Osteocyte (in vitro differentiated cells): Measurements from ENCODE around the gene SNRPB2. TPM values are rescaled to one million over a fixed set of nuclear protein-coding genes. Genes with fewer than 3 reads are reported as not detected.

ENCODE experiments used
- DNase-seq: peaks from one replicate; pipeline ENCODE4 v3.0.0; 2021; ENCODE audit warnings: mixed read lengths; ENCODE audit not compliant: unreplicated experiment; ENCODE audit errors: extremely low spot score
- H3K27ac Mint-ChIP-seq: one replicate; pipeline ENCODE4 v1.8.0; 2021; ENCODE audit warnings: mild to moderate bottlenecking, mixed read lengths; ENCODE audit not compliant: unreplicated experiment
- H3K27me3 Mint-ChIP-seq: one replicate; pipeline ENCODE4 v1.8.0; 2021; ENCODE audit warnings: mixed read lengths; ENCODE audit not compliant: unreplicated experiment
- H3K36me3 Mint-ChIP-seq: one replicate; pipeline ENCODE4 v1.8.0; 2021; ENCODE audit warnings: mixed read lengths; ENCODE audit not compliant: unreplicated experiment
- H3K4me1 Mint-ChIP-seq: one replicate; pipeline ENCODE4 v1.8.0; 2021; ENCODE audit warnings: mixed read lengths; ENCODE audit not compliant: unreplicated experiment
- H3K4me3 Mint-ChIP-seq: one replicate; pipeline ENCODE4 v1.8.0; 2021; ENCODE audit warnings: mild to moderate bottlenecking, moderate library complexity, mixed read lengths; ENCODE audit not compliant: unreplicated experiment
- H3K9me3 Mint-ChIP-seq: one replicate; pipeline ENCODE4 v1.8.0; 2021; ENCODE audit warnings: mixed read lengths; ENCODE audit not compliant: unreplicated experiment
- CTCF ChIP-seq: fragments of 200-600 bp; sonication (generic); IDR thresholded peaks from 2 replicates; pipeline ENCODE4 v1.5.0; 2021; ENCODE audit warnings: antibody characterized with exemption, mild to moderate bottlenecking, moderate library complexity
- total RNA-seq: library from RNA; stranded (reverse); gene quantifications from 2 replicates; pipeline ENCODE4 v1.2.1, GENCODE V29; 2021

The SNRPB2 gene
- total RNA-seq, 1 donor from 2014 or later, result 57.6 TPM

DNA sequence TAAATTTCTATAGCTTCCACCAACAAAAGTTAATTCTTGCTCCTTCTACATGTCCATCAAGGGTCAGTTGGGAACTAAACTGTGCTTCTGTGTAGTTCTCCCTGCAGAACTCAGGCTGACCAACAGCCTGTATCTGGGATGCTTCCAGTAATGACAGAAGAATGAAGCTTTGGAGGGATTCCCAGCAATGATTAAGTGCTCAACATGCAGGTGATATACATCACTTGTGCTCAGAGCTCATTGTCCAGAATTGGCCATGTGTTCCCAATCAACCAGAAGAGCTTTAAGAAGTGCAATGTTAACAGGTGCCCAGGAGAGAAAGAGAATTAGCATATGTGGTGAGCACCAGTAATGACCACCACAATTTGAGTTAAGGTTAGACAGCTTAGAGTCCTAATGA is 37.4 kb upstream of the SNRPB2 start:
- TF ChIP-seq CTCF, result no peak
- peaks cover 10% of the 10 kb centered on the region for H3K27me3 Mint-ChIP-seq
- no peaks in the 10 kb centered on the region for H3K36me3 Mint-ChIP-seq
- no peak for DNase-seq
- H3K4me1 Mint-ChIP-seq, result no peaks in the 10 kb centered on the region
- no peaks in the 10 kb centered on the region for H3K9me3 Mint-ChIP-seq
- H3K4me3 Mint-ChIP-seq, result no peak overlapping the region
- H3K27ac Mint-ChIP-seq, result no peak overlapping the region

DNA sequence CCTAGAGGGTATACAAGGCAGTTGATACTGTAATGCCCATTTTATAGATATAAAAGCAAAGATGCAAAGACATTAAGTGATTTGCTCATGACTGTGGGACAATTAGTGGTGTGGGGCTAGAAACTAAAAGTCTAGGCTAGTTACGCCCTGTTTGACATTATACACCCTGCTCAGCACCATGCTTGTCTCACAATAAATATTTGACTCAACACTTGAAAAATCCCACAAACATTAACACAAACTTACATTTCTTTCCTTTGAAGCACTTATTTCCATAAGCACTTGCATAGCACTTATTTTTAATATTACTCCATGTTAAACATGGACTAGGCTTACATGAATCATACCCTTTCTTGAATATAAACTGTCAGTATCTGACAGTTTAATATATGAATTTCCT is 36.5 kb upstream of the SNRPB2 start:
- DNase-seq, result no peak
- no peaks in the 10 kb centered on the region for H3K36me3 Mint-ChIP-seq
- no peaks in the 10 kb centered on the region for H3K4me1 Mint-ChIP-seq
- H3K4me3 Mint-ChIP-seq, result no peak overlapping the region
- H3K9me3 Mint-ChIP-seq, result no peaks in the 10 kb centered on the region
- TF ChIP-seq CTCF, result no peak
- peaks cover 10% of the 10 kb centered on the region for H3K27me3 Mint-ChIP-seq
- H3K27ac Mint-ChIP-seq, result no peak overlapping the region

GRCh38 chr20:16694161-16694560 is 35.7 kb upstream of the SNRPB2 start:
- TF ChIP-seq CTCF, result no peak

DNA sequence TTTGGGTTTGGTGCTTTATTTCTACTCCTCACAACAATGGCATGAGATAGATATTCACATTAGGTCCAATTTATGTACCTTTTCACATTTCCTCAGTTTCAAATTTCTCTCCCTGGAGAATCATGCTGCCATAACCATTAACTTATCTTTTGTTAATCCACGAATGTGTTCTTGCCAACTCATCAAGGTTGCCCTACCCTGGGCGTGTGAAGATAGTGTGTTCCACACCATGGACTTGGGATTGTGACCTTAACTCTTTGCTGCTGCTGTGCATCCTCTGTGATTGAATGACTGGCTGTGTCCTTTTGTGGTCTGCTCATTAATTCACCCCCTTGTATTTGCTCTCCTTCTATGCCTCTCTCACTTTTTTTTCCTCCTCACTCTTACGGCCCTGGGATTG is 34.2 kb upstream of the SNRPB2 start:
- no peak overlapping the region for H3K27ac Mint-ChIP-seq
- no peak for TF ChIP-seq CTCF
- no peak for DNase-seq
- H3K36me3 Mint-ChIP-seq, result no peaks in the 10 kb centered on the region
- H3K4me1 Mint-ChIP-seq, result no peaks in the 10 kb centered on the region
- no peaks in the 10 kb centered on the region for H3K9me3 Mint-ChIP-seq
- H3K27me3 Mint-ChIP-seq, result peaks cover 10% of the 10 kb centered on the region
- H3K4me3 Mint-ChIP-seq, result no peak overlapping the region

More at GRCh38 chr20:16694161-16694560, 35.7 kb upstream of the SNRPB2 start:
- no peaks in the 10 kb centered on the region for H3K36me3 Mint-ChIP-seq
- H3K4me3 Mint-ChIP-seq, result no peak overlapping the region
- no peak overlapping the region for H3K27ac Mint-ChIP-seq
- H3K9me3 Mint-ChIP-seq, result no peaks in the 10 kb centered on the region
- H3K27me3 Mint-ChIP-seq, result peaks cover 10% of the 10 kb centered on the region
- DNase-seq, result no peak
- H3K4me1 Mint-ChIP-seq, result no peaks in the 10 kb centered on the region

DNA sequence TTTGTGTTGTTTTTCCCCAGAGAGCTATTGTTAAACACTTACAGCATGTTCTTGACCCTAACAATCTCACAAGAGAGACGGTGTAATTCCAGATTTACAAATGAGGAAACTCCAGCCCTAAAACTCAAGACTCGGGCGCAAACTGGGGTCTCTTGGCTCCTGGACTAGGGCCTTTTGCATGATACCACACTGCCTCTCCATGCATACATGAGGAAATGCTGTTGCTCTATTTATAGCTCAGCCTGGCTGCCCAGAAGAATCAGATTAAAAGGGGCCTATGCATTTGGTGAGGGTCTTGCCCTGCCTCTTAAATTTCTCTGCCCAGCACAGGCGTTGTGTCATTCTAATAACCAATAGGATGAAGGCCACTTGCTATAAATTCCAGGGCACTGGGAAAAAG is 30.5 kb upstream of the SNRPB2 start:
- Mint-ChIP-seq H3K4me1 (no peaks in the 10 kb centered on the region), H3K36me3 (no peaks in the 10 kb centered on the region), H3K27me3 (peaks cover 7% of the 10 kb centered on the region), H3K27ac (no peak overlapping the region), H3K9me3 (no peaks in the 10 kb centered on the region), H3K4me3 (no peak overlapping the region)
- DNase-seq, result no peak
- no peak for TF ChIP-seq CTCF
